Measurements from ENCODE around the gene CTNND2.
"Not testable (repeated sequence)": the region's sequence is repeated elsewhere in the genome, so short reads cannot be mapped to it uniquely, and the experiment has no call there.

CTNND2 gene

GRCh38 chr5:11619339-11620024 is 284.8 kb downstream of the CTNND2 start:
- Histone ChIP-seq H3K27ac (no peak overlapping the region), H3K36me3 (ENCODE audit: insufficient read depth) (no peaks in the 10 kb centered on the region), H3K79me2 (ENCODE audit: insufficient read depth, low read depth) (no peaks in the 10 kb centered on the region), H3K9ac (no peak overlapping the region), H3K27me3 (ENCODE audit: insufficient read depth, low read depth) (no peaks in the 10 kb centered on the region), H4K20me1 (ENCODE audit: insufficient read depth) (no peaks in the 10 kb centered on the region), H3K4me2 (no peak overlapping the region), H3K4me1 (ENCODE audit: low read depth, poor library complexity, severe bottlenecking) (no peaks in the 10 kb centered on the region), H2AFZ (ENCODE audit: low read depth) (no peak overlapping the region), H3K4me3 (IDR thresholded peaks at IDR 0.05; ENCODE audit: insufficient read depth, low read depth, low read length) (no peak overlapping the region)
- no peak for TF ChIP-seq CTCF (conservative IDR thresholded peaks at IDR 0.05; ENCODE audit: low read depth, low read length)

- H3K9ac ChIP-seq = no peak overlapping the region
- no peak overlapping the region for H3K4me2 ChIP-seq
- H4K20me1 ChIP-seq (ENCODE audit: insufficient read depth) = no peaks in the 10 kb centered on the region
- H3K27ac ChIP-seq = no peak overlapping the region
- H3K36me3 ChIP-seq (ENCODE audit: insufficient read depth) = no peaks in the 10 kb centered on the region
- no peaks in the 10 kb centered on the region for H3K79me2 ChIP-seq (ENCODE audit: insufficient read depth, low read depth)
- no peaks in the 10 kb centered on the region for H3K27me3 ChIP-seq (ENCODE audit: insufficient read depth, low read depth)
- H3K4me1 ChIP-seq (ENCODE audit: low read depth, poor library complexity, severe bottlenecking) = no peaks in the 10 kb centered on the region
- TF ChIP-seq CTCF (conservative IDR thresholded peaks at IDR 0.05; ENCODE audit: low read depth, low read length) = no peak
- H3K4me3 ChIP-seq (IDR thresholded peaks at IDR 0.05; ENCODE audit: insufficient read depth, low read depth, low read length) = no peak overlapping the region
- no peak overlapping the region for H2AFZ ChIP-seq (ENCODE audit: low read depth)
These were observed 287.2 kb downstream of the CTNND2 start for GRCh38 chr5:11617080-11617479.

- H3K4me2 ChIP-seq; H3K36me3 ChIP-seq (ENCODE audit: insufficient read depth); H3K4me3 ChIP-seq (IDR thresholded peaks at IDR 0.05; ENCODE audit: insufficient read depth, low read depth, low read length); H4K20me1 ChIP-seq (ENCODE audit: insufficient read depth); H3K9ac ChIP-seq; H3K4me1 ChIP-seq (ENCODE audit: low read depth, poor library complexity, severe bottlenecking); H2AFZ ChIP-seq (ENCODE audit: low read depth); H3K27ac ChIP-seq; H3K79me2 ChIP-seq (ENCODE audit: insufficient read depth, low read depth); H3K27me3 ChIP-seq (ENCODE audit: insufficient read depth, low read depth): not testable (repeated sequence)
These were observed 287.6 kb downstream of the CTNND2 start for GRCh38 chr5:11616624-11617023.

- Histone ChIP-seq H3K4me3 (IDR thresholded peaks at IDR 0.05; ENCODE audit: insufficient read depth, low read depth, low read length) (no peak overlapping the region), H3K36me3 (ENCODE audit: insufficient read depth) (no peaks in the 10 kb centered on the region), H3K9ac (no peak overlapping the region), H4K20me1 (ENCODE audit: insufficient read depth) (no peaks in the 10 kb centered on the region), H3K27me3 (ENCODE audit: insufficient read depth, low read depth) (no peaks in the 10 kb centered on the region), H3K27ac (no peak overlapping the region), H3K4me1 (ENCODE audit: low read depth, poor library complexity, severe bottlenecking) (no peaks in the 10 kb centered on the region), H3K79me2 (ENCODE audit: insufficient read depth, low read depth) (no peaks in the 10 kb centered on the region), H3K4me2 (no peak overlapping the region), H2AFZ (ENCODE audit: low read depth) (no peak overlapping the region)
- TF ChIP-seq CTCF (conservative IDR thresholded peaks at IDR 0.05; ENCODE audit: low read depth, low read length) = no peak
These were observed 293.2 kb downstream of the CTNND2 start for GRCh38 chr5:11611011-11611410.

GRCh38 chr5:11609570-11610303 is 294.5 kb downstream of the CTNND2 start:
- no peaks in the 10 kb centered on the region for H4K20me1 ChIP-seq (ENCODE audit: insufficient read depth)
- no peaks in the 10 kb centered on the region for H3K4me1 ChIP-seq (ENCODE audit: low read depth, poor library complexity, severe bottlenecking)

More at GRCh38 chr5:11609570-11610303, 294.5 kb downstream of the CTNND2 start:
- Histone ChIP-seq H3K4me3 (IDR thresholded peaks at IDR 0.05; ENCODE audit: insufficient read depth, low read depth, low read length) (no peak overlapping the region), H3K36me3 (ENCODE audit: insufficient read depth) (no peaks in the 10 kb centered on the region), H3K4me2 (no peak overlapping the region), H3K79me2 (ENCODE audit: insufficient read depth, low read depth) (no peaks in the 10 kb centered on the region), H3K27me3 (ENCODE audit: insufficient read depth, low read depth) (no peaks in the 10 kb centered on the region), H2AFZ (ENCODE audit: low read depth) (no peak overlapping the region), H3K27ac (no peak overlapping the region), H3K9ac (no peak overlapping the region)
- TF ChIP-seq CTCF (conservative IDR thresholded peaks at IDR 0.05; ENCODE audit: low read depth, low read length) = no peak

Data from KMS-11 (cell line).